IPS DF 6.9 (cell line): Measurements from ENCODE around the gene PRKAB2.
A peak's percentile ranks its signal among the peaks of the same experiment; 100 is the strongest.

ENCODE experiments used
- DNase-seq: peaks from one replicate; pipeline ENCODE4 v3.0.0-alpha.2; 2013; ENCODE audit warnings: low read depth, low spot score
- H3K27ac ChIP-seq: one replicate; pipeline ENCODE4 v1.5.1; 2013; ENCODE audit warnings: low read length, control low read depth
- H3K27me3 ChIP-seq: 2 replicates; pipeline ENCODE4 v1.6.1; 2013; ENCODE audit warnings: mild to moderate bottlenecking, low read length; ENCODE audit not compliant: control insufficient read depth, insufficient read depth
- H3K36me3 ChIP-seq: 2 replicates; pipeline ENCODE4 v1.6.1; 2013; ENCODE audit warnings: low read length; ENCODE audit not compliant: control insufficient read depth, insufficient read depth
- H3K4me1 ChIP-seq: 2 replicates; pipeline ENCODE4 v1.6.1; 2013; ENCODE audit warnings: low read length; ENCODE audit not compliant: control insufficient read depth, insufficient read depth
- H3K4me3 ChIP-seq: 2 replicates; pipeline ENCODE4 v1.5.1; 2013; ENCODE audit warnings: mild to moderate bottlenecking, low read length
- H3K9me3 ChIP-seq: 2 replicates; pipeline ENCODE4 v1.6.1; 2013; ENCODE audit warnings: low read length, inconsistent platforms; ENCODE audit not compliant: control insufficient read depth, insufficient read depth
- WGBS: extraction: QIAGEN DNeasy Blood & Tissue Kit; methylation state at CpG from one replicate; pipeline ENCODE4 v1.1.7; 2013; ENCODE audit warnings: mixed read lengths, missing lambda C conversion rate; ENCODE audit not compliant: insufficient read length, insufficient coverage; 5-methylcytosine and 5-hydroxymethylcytosine counted together

PRKAB2 gene

GRCh38 chr1:147172168-147173016 lies at the start of gene PRKAB2:
Gene PRKAB2 (minus strand): TSS chr1:147172470. CDS start chr1:147172144, 326 bp downstream.
- no CpG with 5 or more reads among the region's 72 CpGs for WGBS

GRCh38 chr1:147218606-147219005 lies 46.3 kb upstream of the PRKAB2 start:
- 100% methylated on average over 1 of the region's 3 CpGs for WGBS
- Histone ChIP-seq H3K27me3 (no peaks in the 10 kb centered on the region), H3K4me1 (no peaks in the 10 kb centered on the region), H3K4me3 (no peak overlapping the region), H3K27ac (no peak overlapping the region), H3K36me3 (no peaks in the 10 kb centered on the region), H3K9me3 (no peaks in the 10 kb centered on the region)
- no peak for DNase-seq

More at GRCh38 chr1:147172168-147173016, at the start of gene PRKAB2:
- H3K27ac ChIP-seq: no peak within 1 kb of the TSS
- H3K27me3 ChIP-seq: no peaks in the 10 kb centered on the region
- peak; percentile 72 for DNase-seq
- no peaks in the 10 kb centered on the region for H3K9me3 ChIP-seq
- no peaks in the 10 kb centered on the region for H3K36me3 ChIP-seq
- peak within 1 kb of the TSS; percentile 73 for H3K4me3 ChIP-seq
- H3K4me1 ChIP-seq: no peaks in the 10 kb centered on the region; the same call in 1 of the 2 replicates

GRCh38 chr1:147217141-147217540 lies 44.9 kb upstream of the PRKAB2 start:
- no peaks in the 10 kb centered on the region for H3K27me3 ChIP-seq
- H3K9me3 ChIP-seq: no peaks in the 10 kb centered on the region
- no peak for DNase-seq
- H3K27ac ChIP-seq: no peak overlapping the region
- H3K4me1 ChIP-seq: no peaks in the 10 kb centered on the region
- no CpG with 5 or more reads among the region's 7 CpGs for WGBS
- H3K36me3 ChIP-seq: no peaks in the 10 kb centered on the region
- H3K4me3 ChIP-seq: no peak overlapping the region

DNA sequence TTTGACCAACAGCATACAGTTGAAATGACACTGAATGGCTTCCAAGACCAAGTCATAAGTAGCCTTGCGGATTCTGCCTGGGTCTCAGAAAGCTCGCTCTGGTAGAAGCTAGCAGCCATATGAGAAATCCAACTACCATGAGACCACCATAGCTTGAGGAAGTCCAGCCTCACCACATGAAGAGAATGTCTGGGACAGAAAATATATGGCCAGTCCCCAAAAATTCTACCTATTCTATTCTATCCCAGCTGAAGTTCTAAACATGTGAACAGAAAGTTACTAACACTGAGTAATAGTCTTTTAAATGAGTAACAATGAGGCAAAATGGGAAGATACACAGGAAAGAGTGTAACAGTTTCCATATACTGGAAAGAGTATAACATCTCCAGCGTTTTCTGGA lies 43.9 kb upstream of the PRKAB2 start:
- Histone ChIP-seq H3K4me3 (no peak overlapping the region), H3K4me1 (no peaks in the 10 kb centered on the region), H3K27me3 (no peaks in the 10 kb centered on the region), H3K9me3 (no peaks in the 10 kb centered on the region), H3K36me3 (no peaks in the 10 kb centered on the region), H3K27ac (no peak overlapping the region)
- no CpG with 5 or more reads among the region's 3 CpGs for WGBS
- DNase-seq: no peak

DNA sequence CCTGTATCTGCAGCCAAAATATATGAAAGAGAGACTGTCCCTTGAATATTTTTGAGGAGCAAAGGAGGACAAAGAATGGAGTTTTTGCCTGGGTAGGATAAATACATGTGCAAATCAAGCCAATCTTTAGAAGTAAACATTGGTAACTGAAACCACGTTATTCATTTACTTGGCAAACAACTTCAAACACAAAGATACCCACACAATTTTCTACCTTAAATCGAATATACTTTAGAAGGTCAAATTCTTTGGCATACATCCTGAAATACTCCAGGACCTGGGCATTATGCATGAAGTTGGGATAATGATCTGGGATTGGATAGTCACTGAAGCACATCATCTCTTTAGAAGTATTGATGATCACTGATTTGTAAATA lies 43.3 kb upstream of the PRKAB2 start:
- Histone ChIP-seq H3K36me3 (no peaks in the 10 kb centered on the region), H3K27me3 (no peaks in the 10 kb centered on the region), H3K9me3 (no peaks in the 10 kb centered on the region), H3K27ac (no peak overlapping the region), H3K4me3 (no peak overlapping the region), H3K4me1 (no peaks in the 10 kb centered on the region)
- WGBS: no CpG with 5 or more reads among the region's 2 CpGs
- no peak for DNase-seq

DNA sequence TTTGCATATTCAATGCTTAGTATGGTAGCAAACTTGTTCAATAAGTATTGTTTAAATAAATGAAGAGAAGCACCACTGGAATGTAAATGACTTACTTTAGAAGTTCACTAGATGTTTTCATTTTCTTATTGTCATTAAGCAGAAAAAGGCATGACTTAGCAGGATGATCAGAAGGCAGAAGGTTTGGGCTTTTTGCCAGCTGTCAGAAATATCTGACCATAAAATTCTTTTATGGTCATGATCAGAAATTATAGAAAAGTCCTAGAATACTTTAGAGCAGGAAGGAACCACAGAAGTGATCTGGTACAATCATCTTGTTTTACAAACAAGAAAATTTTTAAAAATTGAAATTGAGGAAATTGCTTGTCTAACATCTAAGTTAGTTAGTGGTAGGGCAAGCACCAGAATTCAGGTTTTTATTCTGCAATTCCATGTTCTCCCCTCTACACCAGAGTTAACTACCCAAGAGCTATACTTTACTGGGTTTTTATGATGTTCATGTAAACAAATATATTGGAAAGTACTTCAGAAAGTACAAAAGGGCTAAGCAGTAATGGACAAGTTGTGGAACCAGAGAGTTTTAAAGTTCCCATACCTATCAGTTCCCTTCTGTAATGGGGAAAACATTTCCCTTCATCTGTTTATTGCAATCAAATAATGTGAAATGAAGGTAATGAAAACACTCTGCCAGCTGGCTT lies 42.7 kb upstream of the PRKAB2 start:
- Histone ChIP-seq H3K4me3 (no peak overlapping the region), H3K27ac (no peak overlapping the region), H3K9me3 (no peaks in the 10 kb centered on the region), H3K4me1 (no peaks in the 10 kb centered on the region), H3K27me3 (no peaks in the 10 kb centered on the region), H3K36me3 (no peaks in the 10 kb centered on the region)
- DNase-seq: no peak

DNA sequence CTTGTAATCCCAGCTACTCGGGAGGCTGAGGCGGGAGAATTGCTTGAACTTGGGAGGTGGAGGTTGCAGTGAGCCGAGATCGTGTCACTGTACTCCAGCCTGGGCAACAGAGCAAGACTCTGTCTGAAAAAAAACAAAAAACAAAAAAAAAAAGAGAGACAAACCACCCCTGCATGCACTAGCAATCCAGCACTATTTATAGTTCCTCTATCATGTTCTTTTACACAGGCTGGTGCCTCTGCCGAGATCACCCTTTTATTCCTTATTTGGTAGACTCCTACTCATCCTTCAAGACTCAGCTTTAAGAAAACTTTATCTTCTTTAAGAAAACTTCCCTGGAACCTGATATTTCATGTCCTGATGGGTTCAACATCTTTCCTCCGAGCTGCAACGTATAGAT lies 42.1 kb upstream of the PRKAB2 start:
- no CpG with 5 or more reads among the region's 7 CpGs for WGBS
- Histone ChIP-seq H3K4me3 (no peak overlapping the region), H3K9me3 (no peaks in the 10 kb centered on the region), H3K36me3 (no peaks in the 10 kb centered on the region), H3K4me1 (no peaks in the 10 kb centered on the region), H3K27ac (no peak overlapping the region), H3K27me3 (no peaks in the 10 kb centered on the region)
- no peak for DNase-seq

- no peaks in the 10 kb centered on the region for H3K4me1 ChIP-seq
- H3K36me3 ChIP-seq: no peaks in the 10 kb centered on the region
- no peak for DNase-seq
- no peak overlapping the region for H3K27ac ChIP-seq
- no peaks in the 10 kb centered on the region for H3K9me3 ChIP-seq
- H3K4me3 ChIP-seq: no peak overlapping the region
- no peaks in the 10 kb centered on the region for H3K27me3 ChIP-seq
Measured at GRCh38 chr1:147213271-147213670, 41.0 kb upstream of the PRKAB2 start.

DNA sequence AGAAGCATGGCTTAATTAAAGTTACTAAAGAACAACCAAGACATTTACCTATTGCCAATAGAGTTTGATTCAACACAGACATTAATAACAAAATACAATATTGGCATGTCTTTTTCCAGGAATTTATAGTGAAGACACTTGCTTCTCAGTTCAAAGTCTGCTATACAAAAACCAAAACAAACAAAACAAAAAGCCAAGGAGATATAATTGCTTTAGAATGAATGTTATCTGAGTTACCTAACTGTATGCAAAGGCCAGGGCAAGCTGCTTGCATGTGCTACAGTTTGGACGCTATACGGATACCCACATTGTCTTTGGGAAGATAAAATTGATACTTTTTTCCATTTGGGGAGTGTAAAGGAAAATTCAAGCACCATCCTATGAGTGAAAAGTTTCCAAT lies 39.3 kb upstream of the PRKAB2 start:
- H3K27me3 ChIP-seq: no peaks in the 10 kb centered on the region
- WGBS: no CpG with 5 or more reads among the region's 2 CpGs
- no peaks in the 10 kb centered on the region for H3K36me3 ChIP-seq
- H3K4me3 ChIP-seq: no peak overlapping the region
- no peak overlapping the region for H3K27ac ChIP-seq
- H3K9me3 ChIP-seq: no peaks in the 10 kb centered on the region
- DNase-seq: no peak
- H3K4me1 ChIP-seq: no peaks in the 10 kb centered on the region

GRCh38 chr1:147210987-147211386 lies 38.7 kb upstream of the PRKAB2 start:
- Histone ChIP-seq H3K36me3 (no peaks in the 10 kb centered on the region), H3K4me1 (no peaks in the 10 kb centered on the region), H3K27me3 (no peaks in the 10 kb centered on the region), H3K4me3 (no peak overlapping the region), H3K9me3 (no peaks in the 10 kb centered on the region), H3K27ac (no peak overlapping the region)
- 100% methylated on average over 1 of the region's 2 CpGs for WGBS
- no peak for DNase-seq
